ENCODE data around the gene PDXP. TPM values are rescaled to one million over a fixed set of nuclear protein-coding genes. Genes with fewer than 3 reads are reported as not detected.
"Not testable (repeated sequence)": the region's sequence is repeated elsewhere in the genome, so short reads cannot be mapped to it uniquely, and the experiment has no call there.

Gene PDXP
- total RNA-seq, 1 donor from 2014 or later, result 9.0 TPM

- DNase-seq, result no peak
These were observed 17.6 kb downstream of the PDXP start for GRCh38 chr22:37675930-37676735.

- DNase-seq, result peak; percentile 95
These were observed 18.4 kb downstream of the PDXP start for GRCh38 chr22:37676736-37677492.

GRCh38 chr22:37677493-37677974, 19.0 kb downstream of the PDXP start:
- DNase-seq, result no peak

GRCh38 chr22:37678372-37678771, 19.8 kb downstream of the PDXP start:
- no peak for DNase-seq

GRCh38 chr22:37679670-37680069, 21.1 kb downstream of the PDXP start:
- no peak for DNase-seq

GRCh38 chr22:37680191-37680851, 21.8 kb downstream of the PDXP start:
- DNase-seq, result no peak

- DNase-seq, result no peak
These were observed 22.5 kb downstream of the PDXP start for GRCh38 chr22:37681001-37681424.

- DNase-seq, result peak; percentile 86
These were observed 23.1 kb downstream of the PDXP start for GRCh38 chr22:37681556-37682049.

GRCh38 chr22:37684803-37685615, 26.5 kb downstream of the PDXP start:
- DNase-seq, result no peak

GRCh38 chr22:37686002-37686982, 27.8 kb downstream of the PDXP start, which contains the start of gene NOL12:
TSS of gene NOL12 (plus strand) at chr22:37686343. CDS start at chr22:37686393, 50 bp downstream.
- DNase-seq, result peak; percentile 92

- DNase-seq, result no peak
These were observed 31.9 kb downstream of the PDXP start for GRCh38 chr22:37690407-37690806.

GRCh38 chr22:37690901-37691504, 32.5 kb downstream of the PDXP start:
- DNase-seq, result no peak

GRCh38 chr22:37692627-37693285, 34.2 kb downstream of the PDXP start:
- DNase-seq, result no peak

GRCh38 chr22:37694131-37694530, 35.6 kb downstream of the PDXP start:
- not testable (repeated sequence) for DNase-seq

GRCh38 chr22:37696260-37696656, 37.7 kb downstream of the PDXP start:
- not testable (repeated sequence) for DNase-seq

- DNase-seq, result peak; percentile 94
These were observed 38.4 kb downstream of the PDXP start, which contains the start of gene TRIOBP for GRCh38 chr22:37696657-37697537. TSS of gene TRIOBP (plus strand) at chr22:37697048. CDS start at chr22:37701366, 4,318 bp downstream.

GRCh38 chr22:37697538-37697835, 39.0 kb downstream of the PDXP start:
- no peak for DNase-seq

- DNase-seq, result no peak
These were observed 42.7 kb downstream of the PDXP start for GRCh38 chr22:37701141-37701786.
